Activated T-cell treated with anti-CD3 and anti-CD28 coated beads, Interleukin-2, amount 50 U/mL, for 72 hours (primary cell): ENCODE measurements around the gene TRPM4. TPM values are rescaled to one million over a fixed set of nuclear protein-coding genes. Genes with fewer than 3 reads are reported as not detected.
"Not testable (repeated sequence)": the region's sequence is repeated elsewhere in the genome, so short reads cannot be mapped to it uniquely, and the experiment has no call there.

Source experiments
- ATAC-seq, 2 donors: fragments of 150-1000 bp; cut with Tn5 transposase; replicated peaks in 1 of 2; 2 replicates each; pipeline ENCODE4 v1.10.0; 2021; ENCODE audit warnings: moderate library complexity in 2 of 2, mild to moderate bottlenecking in 1 of 2
- DNase-seq, 2 donors: peaks; one replicate each; pipeline ENCODE4 v3.0.0; 2021 to 2022; ENCODE audit warnings: mixed read lengths in 1 of 2
- H3K27ac Mint-ChIP-seq: one replicate; pipeline ENCODE4 v1.8.0; 2022; ENCODE audit warnings: mild to moderate bottlenecking, moderate library complexity, mixed read lengths
- H3K27me3 Mint-ChIP-seq: one replicate; pipeline ENCODE4 v1.8.0; 2022; ENCODE audit warnings: low read depth, mixed read lengths
- H3K36me3 Mint-ChIP-seq, 2 donors: one replicate each; pipeline ENCODE4 v1.8.0; 2022; ENCODE audit warnings: mixed read lengths in 2 of 2, mild to moderate bottlenecking in 1 of 2; ENCODE audit not compliant: insufficient read depth in 2 of 2
- H3K4me1 Mint-ChIP-seq: one replicate; pipeline ENCODE4 v1.8.0; 2022; ENCODE audit warnings: low read depth, mixed read lengths
- H3K4me3 Mint-ChIP-seq, 2 donors: one replicate each; pipeline ENCODE4 v1.8.0; 2022; ENCODE audit warnings: mild to moderate bottlenecking in 2 of 2, mixed read lengths in 2 of 2, moderate library complexity in 2 of 2
- H3K9me3 Mint-ChIP-seq, 2 donors: one replicate each; pipeline ENCODE4 v1.8.0; 2022; ENCODE audit warnings: mixed read lengths in 2 of 2
- total RNA-seq, 2 donors: library from RNA; stranded (reverse); gene quantifications; one replicate each; pipeline ENCODE4 v1.2.3, GENCODE V29; 2022

TRPM4 gene
- total RNA-seq, 2 donors from 2014 or later, result 0.96 to 1.5 TPM

DNA sequence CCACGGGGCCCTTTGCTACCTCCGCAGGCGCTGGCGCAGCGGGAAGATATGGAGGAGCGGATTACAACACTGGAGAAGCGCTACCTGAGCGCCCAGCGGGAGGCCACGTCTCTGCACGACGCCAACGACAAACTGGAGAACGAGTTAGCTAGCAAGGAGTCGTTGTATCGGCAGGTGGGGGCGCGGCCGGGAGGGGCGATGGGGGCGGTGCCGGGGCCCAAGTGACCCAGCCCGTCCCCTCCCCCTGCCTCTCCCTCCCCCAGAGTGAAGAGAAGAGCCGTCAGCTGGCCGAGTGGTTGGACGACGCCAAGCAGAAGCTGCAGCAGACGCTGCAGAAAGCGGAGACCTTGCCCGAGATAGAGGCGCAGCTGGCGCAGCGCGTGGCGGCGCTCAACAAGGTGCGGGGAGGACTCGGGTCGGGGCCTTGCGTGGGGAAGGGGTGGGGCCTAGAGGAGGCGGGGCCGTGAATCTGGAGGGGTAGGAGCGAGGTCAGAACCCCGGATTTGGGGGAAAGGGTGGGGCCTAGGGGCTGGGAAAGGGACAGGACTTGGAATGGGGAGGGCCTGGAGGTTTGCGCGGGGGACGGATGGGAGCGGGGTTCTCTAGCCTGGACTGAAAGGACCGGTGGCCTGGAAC is 24.5 kb upstream of the TRPM4 start:
- ATAC-seq (peak; percentile 8 to 48), DNase-seq (peak; percentile 34 to 48)
- Mint-ChIP-seq H3K36me3 (no peaks in the 10 kb centered on the region), H3K4me1 (peaks cover 17% of the 10 kb centered on the region), H3K27ac (no peak overlapping the region), H3K9me3 (no peaks in the 10 kb centered on the region), H3K27me3 (no peaks in the 10 kb centered on the region), H3K4me3 (peak overlapping the region; percentile 67 to 81)

DNA sequence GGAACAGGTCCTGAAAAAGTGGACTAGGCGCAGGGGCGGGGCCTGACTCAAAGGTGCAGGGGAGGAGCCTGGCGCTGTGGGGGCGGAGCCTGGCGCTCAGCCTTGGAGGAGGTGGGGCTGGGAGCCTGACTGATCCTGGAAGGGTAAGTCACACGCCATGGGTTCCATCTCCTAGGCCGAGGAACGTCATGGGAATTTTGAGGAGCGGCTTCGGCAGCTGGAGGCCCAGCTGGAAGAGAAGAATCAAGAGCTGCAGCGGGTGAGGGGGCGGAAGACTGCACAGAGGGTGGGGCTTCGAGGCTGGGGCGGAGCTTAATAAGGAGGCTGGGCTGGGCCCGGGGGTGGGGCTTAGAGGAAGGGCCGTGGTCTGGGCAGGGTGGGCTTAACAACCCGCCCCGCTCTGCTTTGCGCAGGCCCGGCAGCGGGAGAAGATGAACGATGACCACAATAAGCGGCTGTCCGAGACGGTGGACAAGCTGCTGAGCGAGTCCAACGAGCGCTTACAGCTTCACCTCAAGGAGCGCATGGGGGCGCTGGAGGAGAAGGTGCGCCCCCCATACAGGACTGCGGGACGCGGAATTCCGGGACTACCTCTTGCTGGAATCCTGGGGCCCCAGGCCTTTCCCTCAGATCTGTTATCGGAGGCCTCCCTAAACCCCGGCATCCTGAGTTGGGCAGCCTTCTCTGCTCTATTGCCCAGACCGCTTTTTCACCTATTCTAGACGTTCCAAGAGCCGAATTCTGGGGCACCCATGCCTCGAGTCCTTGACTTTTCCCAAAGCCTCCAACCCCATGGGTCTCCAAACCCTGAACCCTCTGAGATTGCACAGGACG is 23.8 kb upstream of the TRPM4 start:
- peak; percentile 72 to 84 for ATAC-seq

GRCh38 chr19:49135686-49136085 is 21.9 kb upstream of the TRPM4 start:
- H3K27me3 Mint-ChIP-seq, result no peaks in the 10 kb centered on the region
- no peak overlapping the region for H3K4me3 Mint-ChIP-seq
- ATAC-seq, result no peak

More for the DNA sequence above, 23.8 kb upstream of the TRPM4 start:
- H3K27me3 Mint-ChIP-seq, result no peaks in the 10 kb centered on the region
- H3K4me3 Mint-ChIP-seq, result peak overlapping the region; percentile 67 to 81
- peaks cover 9% of the 10 kb centered on the region for H3K4me1 Mint-ChIP-seq
- no peaks in the 10 kb centered on the region for H3K9me3 Mint-ChIP-seq
- no peaks in the 10 kb centered on the region for H3K36me3 Mint-ChIP-seq
- H3K27ac Mint-ChIP-seq, result no peak overlapping the region
- DNase-seq, result peak; percentile 57 to 74

GRCh38 chr19:49136771-49137171 is 20.8 kb upstream of the TRPM4 start:
- H3K4me1 Mint-ChIP-seq, result no peaks in the 10 kb centered on the region
- H3K36me3 Mint-ChIP-seq, result no peaks in the 10 kb centered on the region
- no peak overlapping the region for H3K4me3 Mint-ChIP-seq
- no peak for ATAC-seq
- no peak overlapping the region for H3K27ac Mint-ChIP-seq
- no peaks in the 10 kb centered on the region for H3K9me3 Mint-ChIP-seq
- DNase-seq, result no peak
- no peaks in the 10 kb centered on the region for H3K27me3 Mint-ChIP-seq

More at GRCh38 chr19:49135686-49136085, 21.9 kb upstream of the TRPM4 start:
- Mint-ChIP-seq H3K27ac (no peak overlapping the region), H3K9me3 (no peaks in the 10 kb centered on the region), H3K36me3 (no peaks in the 10 kb centered on the region), H3K4me1 (no peaks in the 10 kb centered on the region)
- no peak for DNase-seq

DNA sequence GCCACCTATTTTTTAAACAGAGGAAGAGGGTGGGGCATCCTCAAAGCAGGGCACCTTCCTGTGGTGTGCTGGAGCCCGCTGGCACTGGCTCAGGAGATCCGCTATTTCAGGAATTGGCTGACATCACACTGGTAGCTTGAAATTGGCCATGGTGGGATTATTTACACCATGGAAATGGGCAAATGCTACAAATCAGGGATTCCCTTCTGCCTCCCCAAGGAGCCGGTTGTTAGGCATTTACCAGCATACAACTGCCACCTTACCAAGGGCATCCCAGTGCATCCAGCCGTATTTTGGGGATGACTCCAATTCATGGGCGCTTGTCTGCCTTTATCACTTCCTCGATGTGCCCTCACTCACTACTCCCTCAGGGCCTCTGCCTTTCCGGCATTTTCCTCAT is 16.6 kb upstream of the TRPM4 start:
- Mint-ChIP-seq H3K27ac (no peak overlapping the region), H3K36me3 (no peaks in the 10 kb centered on the region), H3K4me1 (peaks cover 24% of the 10 kb centered on the region), H3K4me3 (no peak overlapping the region), H3K27me3 (peaks cover 25% of the 10 kb centered on the region), H3K9me3 (no peaks in the 10 kb centered on the region)
- ATAC-seq (no peak), DNase-seq (no peak)

GRCh38 chr19:49141352-49141751 is 16.2 kb upstream of the TRPM4 start:
- H3K4me3 Mint-ChIP-seq, result no peak overlapping the region
- no peak for ATAC-seq
- peaks cover 28% of the 10 kb centered on the region for H3K4me1 Mint-ChIP-seq
- no peaks in the 10 kb centered on the region for H3K9me3 Mint-ChIP-seq
- H3K36me3 Mint-ChIP-seq, result no peaks in the 10 kb centered on the region
- DNase-seq, result no peak
- H3K27me3 Mint-ChIP-seq, result peaks cover 29% of the 10 kb centered on the region
- H3K27ac Mint-ChIP-seq, result no peak overlapping the region

DNA sequence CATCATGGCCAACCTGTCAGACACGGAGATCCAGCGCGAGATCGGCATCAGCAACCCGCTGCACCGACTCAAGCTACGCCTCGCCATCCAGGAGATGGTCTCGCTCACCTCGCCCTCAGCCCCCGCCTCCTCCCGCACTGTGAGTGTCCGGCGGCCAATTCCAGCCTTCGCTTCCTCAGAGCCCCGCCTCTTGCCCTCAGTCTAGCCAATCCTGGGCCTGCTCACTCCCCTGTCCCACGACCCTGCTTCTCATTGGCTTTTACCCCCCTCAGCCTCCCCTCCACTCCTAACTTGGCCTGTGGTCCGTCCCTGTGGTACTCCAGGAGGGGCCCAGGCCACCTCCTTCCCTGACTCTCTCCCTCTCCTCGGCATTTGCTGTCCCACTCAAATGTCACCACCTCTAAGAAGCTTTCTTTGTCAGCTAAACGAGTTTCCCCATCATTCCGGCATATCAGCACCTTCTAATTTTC is 14.7 kb upstream of the TRPM4 start:
- Mint-ChIP-seq H3K27ac (no peak overlapping the region), H3K4me1 (peaks cover 30% of the 10 kb centered on the region), H3K27me3 (peaks cover 44% of the 10 kb centered on the region), H3K9me3 (no peaks in the 10 kb centered on the region), H3K36me3 (no peaks in the 10 kb centered on the region), H3K4me3 (peak overlapping the region; percentile 73 to 96)
- DNase-seq (peak; percentile 81 to 91), ATAC-seq (peak; percentile 91 to 93)

DNA sequence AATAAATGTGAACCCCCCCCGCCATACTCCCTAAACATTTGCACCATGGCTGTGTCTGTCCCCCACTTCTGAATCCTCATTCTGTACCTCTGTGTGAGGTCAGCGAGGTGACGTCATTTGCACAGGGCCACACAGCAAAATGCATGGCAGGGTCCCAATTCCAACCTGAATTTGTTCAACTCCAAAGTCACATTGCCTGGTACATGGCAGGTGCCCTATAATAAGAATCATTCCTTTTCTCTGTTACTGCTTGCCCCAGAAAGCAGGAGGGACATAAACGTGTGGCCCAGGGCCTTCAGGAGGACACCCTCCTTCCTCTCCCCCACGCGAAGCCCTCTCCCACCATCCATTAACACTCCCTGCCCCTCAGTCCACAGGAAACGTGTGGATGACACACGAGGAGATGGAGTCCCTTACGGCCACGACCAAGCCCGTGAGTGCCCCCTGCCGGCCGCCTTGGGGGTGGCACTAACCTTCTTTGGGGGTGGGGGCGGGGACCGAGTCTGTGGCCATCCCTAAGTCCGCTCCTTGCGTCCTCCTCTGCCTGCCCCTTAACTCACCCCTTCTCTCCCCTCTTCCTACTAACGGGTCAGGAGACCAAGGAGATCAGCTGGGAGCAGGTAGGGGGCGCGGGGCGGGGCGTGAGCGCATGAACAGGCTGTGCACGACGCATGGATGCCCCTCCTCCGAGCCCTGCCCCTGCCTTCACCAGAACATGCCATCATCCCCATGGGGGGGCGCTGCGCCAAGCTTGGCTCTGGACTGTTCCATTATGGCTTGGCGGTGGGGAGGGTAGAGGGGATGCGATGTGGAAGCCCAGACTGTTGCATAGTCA is 11.8 kb upstream of the TRPM4 start:
- no peaks in the 10 kb centered on the region for H3K9me3 Mint-ChIP-seq

GRCh38 chr19:49146408-49146770 is 11.2 kb upstream of the TRPM4 start:
- not testable (repeated sequence) for DNase-seq, H3K9me3 Mint-ChIP-seq, H3K27ac Mint-ChIP-seq, H3K36me3 Mint-ChIP-seq
- H3K4me3 Mint-ChIP-seq, result peak overlapping the region; percentile 64 to 82
- peaks cover 69% of the 10 kb centered on the region for H3K27me3 Mint-ChIP-seq
- peak in 1 of 2 donors; percentile 3 for ATAC-seq
- peaks cover 56% of the 10 kb centered on the region for H3K4me1 Mint-ChIP-seq

More for the DNA sequence above, 11.8 kb upstream of the TRPM4 start:
- Mint-ChIP-seq H3K4me3 (peak overlapping the region; percentile 64 to 82), H3K36me3 (peaks cover 2% of the 10 kb centered on the region in 2 donors), H3K27ac (no peak overlapping the region), H3K27me3 (peaks cover 63% of the 10 kb centered on the region), H3K4me1 (peaks cover 53% of the 10 kb centered on the region)
- DNase-seq (peak; percentile 89), ATAC-seq (peak; percentile 70)

DNA sequence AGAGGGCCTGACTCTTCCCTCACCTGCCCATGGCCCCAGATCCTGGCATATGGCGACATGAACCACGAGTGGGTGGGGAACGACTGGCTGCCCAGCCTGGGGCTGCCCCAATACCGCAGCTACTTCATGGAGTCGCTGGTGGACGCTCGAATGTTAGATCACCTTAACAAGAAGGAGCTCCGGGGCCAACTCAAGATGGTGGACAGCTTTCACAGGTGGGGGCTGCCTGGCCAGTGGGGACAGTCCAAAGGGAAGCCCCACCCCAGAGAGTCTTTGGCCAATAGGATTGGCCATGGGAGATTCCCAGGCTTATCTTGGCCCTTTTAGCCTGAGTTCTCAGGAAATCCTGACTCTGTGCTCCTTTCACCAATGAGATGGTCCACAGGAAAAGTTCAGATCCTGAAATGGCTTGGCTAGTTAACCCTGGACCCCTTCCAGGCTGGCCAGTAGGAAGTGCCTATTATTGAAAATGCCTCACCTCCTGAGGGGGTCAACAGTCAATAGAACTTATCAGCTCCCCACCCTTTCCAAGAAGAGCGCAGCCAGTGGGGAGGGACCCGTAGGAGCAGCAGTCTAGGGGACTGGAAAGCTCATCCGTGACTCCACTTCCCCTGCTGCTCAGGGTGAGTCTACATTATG is 9.4 kb upstream of the TRPM4 start:
- ATAC-seq (no peak), DNase-seq (no peak)
- Mint-ChIP-seq H3K27me3 (peaks cover 70% of the 10 kb centered on the region), H3K36me3 (peaks cover 2% of the 10 kb centered on the region in 2 donors), H3K4me1 (peaks cover 49% of the 10 kb centered on the region), H3K9me3 (no peaks in the 10 kb centered on the region), H3K27ac (no peak overlapping the region), H3K4me3 (peak overlapping the region; percentile 58 to 90)

- no peak overlapping the region for H3K27ac Mint-ChIP-seq
- H3K4me1 Mint-ChIP-seq, result peaks cover 46% of the 10 kb centered on the region
- peak overlapping the region; percentile 63 to 90 for H3K4me3 Mint-ChIP-seq
These were observed 8.6 kb upstream of the TRPM4 start for GRCh38 chr19:49148784-49149651.

More at GRCh38 chr19:49148784-49149651, 8.6 kb upstream of the TRPM4 start:
- peaks cover 0 to 3% of the 10 kb centered on the region in 2 donors for H3K9me3 Mint-ChIP-seq
- DNase-seq (peak; percentile 85 to 86), ATAC-seq (peak; percentile 32 to 36)
- H3K36me3 Mint-ChIP-seq, result peaks cover 2% of the 10 kb centered on the region in 2 donors
- H3K27me3 Mint-ChIP-seq, result peaks cover 77% of the 10 kb centered on the region
